ENCODE data around the gene RHOB.
A peak's percentile ranks its signal among the peaks of the same experiment; 100 is the strongest.

The RHOB gene

GRCh38 chr2:20496076-20496872 is 49.4 kb downstream of the RHOB start:
- peak; percentile 92 for DNase-seq

DNA sequence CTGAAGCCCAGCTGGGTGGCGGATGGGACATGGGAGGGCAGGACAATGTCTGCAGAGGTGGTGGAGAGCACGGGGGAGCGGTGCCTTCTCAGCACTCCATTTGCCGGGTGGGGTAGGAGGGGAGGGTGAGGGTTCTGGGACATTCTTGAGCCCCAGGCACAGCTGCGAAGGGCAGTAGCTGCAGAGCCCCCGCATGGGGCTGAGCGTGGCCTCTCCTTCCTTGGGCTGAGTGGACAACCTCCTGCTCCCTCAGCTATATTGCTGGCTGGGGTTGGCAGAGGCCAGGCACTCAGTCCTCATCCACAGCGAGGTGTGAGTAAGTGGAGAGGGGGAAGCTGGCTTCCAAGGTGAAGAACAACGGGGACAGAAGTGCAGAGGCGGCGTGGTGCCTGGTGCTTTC is 50.1 kb downstream of the RHOB start:
- DNase-seq: no peak
